DOHH2 (cell line): ENCODE data around the gene FLYWCH2.

Experiments
- EZH2phosphoT487 ChIP-seq: fragments of 200-600 bp; sonication (generic); IDR thresholded peaks from 2 replicates; pipeline ENCODE4 v1.6.1; 2017; ENCODE audit warnings: borderline replicate concordance, mild to moderate bottlenecking, antibody characterized with exemption, low read length, moderate library complexity, mixed read lengths
- TF ChIP-seq, protein P1 (sequence below): fragments of 200-600 bp; sonication (generic); IDR thresholded peaks from one replicate; pipeline ENCODE4 v1.5.1; 2014; ENCODE audit warnings: antibody characterized with exemption, mild to moderate bottlenecking, low read depth, low read length; ENCODE audit not compliant: poor library complexity, severe bottlenecking

- TF ChIP-seq, protein P1, sequence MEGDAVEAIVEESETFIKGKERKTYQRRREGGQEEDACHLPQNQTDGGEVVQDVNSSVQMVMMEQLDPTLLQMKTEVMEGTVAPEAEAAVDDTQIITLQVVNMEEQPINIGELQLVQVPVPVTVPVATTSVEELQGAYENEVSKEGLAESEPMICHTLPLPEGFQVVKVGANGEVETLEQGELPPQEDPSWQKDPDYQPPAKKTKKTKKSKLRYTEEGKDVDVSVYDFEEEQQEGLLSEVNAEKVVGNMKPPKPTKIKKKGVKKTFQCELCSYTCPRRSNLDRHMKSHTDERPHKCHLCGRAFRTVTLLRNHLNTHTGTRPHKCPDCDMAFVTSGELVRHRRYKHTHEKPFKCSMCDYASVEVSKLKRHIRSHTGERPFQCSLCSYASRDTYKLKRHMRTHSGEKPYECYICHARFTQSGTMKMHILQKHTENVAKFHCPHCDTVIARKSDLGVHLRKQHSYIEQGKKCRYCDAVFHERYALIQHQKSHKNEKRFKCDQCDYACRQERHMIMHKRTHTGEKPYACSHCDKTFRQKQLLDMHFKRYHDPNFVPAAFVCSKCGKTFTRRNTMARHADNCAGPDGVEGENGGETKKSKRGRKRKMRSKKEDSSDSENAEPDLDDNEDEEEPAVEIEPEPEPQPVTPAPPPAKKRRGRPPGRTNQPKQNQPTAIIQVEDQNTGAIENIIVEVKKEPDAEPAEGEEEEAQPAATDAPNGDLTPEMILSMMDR, result no peak
- no peak for TF ChIP-seq EZH2phosphoT487
Measured at GRCh38 chr16:2924901-2925755, 42.1 kb downstream of the FLYWCH2 start.
